GM23248 (cell line): ENCODE measurements around the gene SLTM. TPM values are rescaled to one million over a fixed set of nuclear protein-coding genes. Genes with fewer than 3 reads are reported as not detected.

Source experiments
- DNase-seq: peaks from one replicate; pipeline ENCODE4 v3.0.0-alpha.2; 2015
- H2AFZ ChIP-seq: fragments of 200-600 bp; sonication (generic); 2 replicates; pipeline ENCODE4 v1.6.1; 2016; ENCODE audit warnings: antibody characterized with exemption
- H3F3A ChIP-seq: fragments of 200-600 bp; sonication (generic); 2 replicates; pipeline ENCODE4 v1.6.1; 2016; ENCODE audit warnings: mild to moderate bottlenecking, antibody characterized with exemption, mixed run types; ENCODE audit not compliant: insufficient read depth
- H3K27ac ChIP-seq: fragments of 200-600 bp; sonication (generic); 2 replicates; pipeline ENCODE4 v1.5.1; 2016; ENCODE audit warnings: mild to moderate bottlenecking
- H3K27me3 ChIP-seq: fragments of 200-600 bp; sonication (generic); replicated peaks from 2 replicates; pipeline ENCODE4 v1.6.1; 2016; ENCODE audit warnings: mild to moderate bottlenecking; ENCODE audit not compliant: insufficient read depth
- H3K36me3 ChIP-seq: fragments of 200-600 bp; sonication (generic); 2 replicates; pipeline ENCODE4 v1.6.1; 2016; ENCODE audit warnings: low read depth, mild to moderate bottlenecking
- H3K4me1 ChIP-seq: fragments of 200-600 bp; sonication (generic); 2 replicates; pipeline ENCODE4 v1.6.1; 2016; ENCODE audit warnings: mild to moderate bottlenecking; ENCODE audit not compliant: insufficient read depth
- H3K4me2 ChIP-seq: fragments of 200-600 bp; sonication (generic); one replicate; pipeline ENCODE4 v1.6.1; 2016; ENCODE audit warnings: mild to moderate bottlenecking; ENCODE audit not compliant: unreplicated experiment
- H3K4me3 ChIP-seq: fragments of 200-600 bp; sonication (generic); 2 replicates; pipeline ENCODE4 v1.5.1; 2016; ENCODE audit warnings: mild to moderate bottlenecking
- H3K79me2 ChIP-seq: fragments of 200-600 bp; sonication (generic); 2 replicates; pipeline ENCODE4 v1.6.1; 2016; ENCODE audit warnings: mild to moderate bottlenecking; ENCODE audit not compliant: insufficient read depth
- H3K9ac ChIP-seq: fragments of 200-600 bp; sonication (generic); 2 replicates; pipeline ENCODE4 v1.6.1; 2016; ENCODE audit warnings: mild to moderate bottlenecking
- H3K9me2 ChIP-seq: fragments of 200-600 bp; sonication (generic); 2 replicates; pipeline ENCODE4 v1.6.1; 2016; ENCODE audit warnings: mixed run types, mild to moderate bottlenecking, moderate library complexity; ENCODE audit not compliant: insufficient read depth
- H3K9me3 ChIP-seq: fragments of 200-600 bp; sonication (generic); one replicate; pipeline ENCODE4 v1.6.1; 2017; ENCODE audit warnings: low read depth
- H4K20me1 ChIP-seq: fragments of 200-600 bp; sonication (generic); 2 replicates; pipeline ENCODE4 v1.6.0; 2016; ENCODE audit not compliant: insufficient read depth
- EZH2 ChIP-seq: fragments of 200-600 bp; sonication (generic); IDR thresholded peaks from 2 replicates; pipeline ENCODE4 v1.6.1; 2018; ENCODE audit warnings: antibody characterized with exemption, mild to moderate bottlenecking; ENCODE audit not compliant: insufficient read depth, poor library complexity, severe bottlenecking
- EZH2phosphoT487 ChIP-seq: fragments of 200-600 bp; sonication (generic); IDR thresholded peaks from 2 replicates; pipeline ENCODE4 v1.6.1; 2018; ENCODE audit warnings: antibody characterized with exemption, moderate library complexity, mild to moderate bottlenecking, low read depth; ENCODE audit not compliant: insufficient read depth
- WGBS, 2 experiments: methylation state at CpG; one replicate each; pipeline ENCODE4 v1.1.6; 2015 to 2017; ENCODE audit warnings: low lambda C conversion rate in 2 of 2, low coverage in 1 of 2; ENCODE audit errors: missing lambda C conversion rate in 2 of 2; 5-methylcytosine and 5-hydroxymethylcytosine counted together
- in situ Hi-C: fragments of 300-500 bp; cut with MboI; formaldehyde crosslinking; loops from 2 replicates; pipeline ENCODE4 v1.15.0; 2020
- polyA plus RNA-seq: library from polyadenylated mRNA; unstranded; fragments of >200 nt; fragmentation: Nextera tagmentation; extraction: Ambion mirVana; gene quantifications from 2 replicates; pipeline ENCODE4 v1.2.1, GENCODE V29; 2016
- total RNA-seq: library from RNA; depleted of rRNA; stranded (reverse); fragments of >200 nt; shearing (Covaris generic); gene quantifications from 2 replicates; pipeline ENCODE4 v1.2.3, GENCODE V29; 2014

The SLTM gene
- total and polyA plus RNA-seq, 2 experiments from 2014 or later = 47.2 to 58.9 TPM

- no peaks in the 10 kb centered on the region for H4K20me1 ChIP-seq
- H3K9me2 ChIP-seq = no peaks in the 10 kb centered on the region
- no peaks in the 10 kb centered on the region for H3K9me3 ChIP-seq
- H3K79me2 ChIP-seq = peaks cover 99% of the 10 kb centered on the region
- H2AFZ ChIP-seq = no peak overlapping the region
- WGBS, 2 experiments = 71 to 80% methylated on average over 2 of the region's 2 CpGs
- H3K4me2 ChIP-seq = no peak overlapping the region
- no peak for TF ChIP-seq EZH2
- no peak for TF ChIP-seq EZH2phosphoT487
- peaks cover 45% of the 10 kb centered on the region for H3K36me3 ChIP-seq
- DNase-seq = no peak
- H3K27me3 ChIP-seq = no peaks in the 10 kb centered on the region
- no peak overlapping the region for H3K9ac ChIP-seq
- no peak overlapping the region for H3K4me3 ChIP-seq
- in situ Hi-C loops = no loop called here
- H3K4me1 ChIP-seq = no peaks in the 10 kb centered on the region
- H3F3A ChIP-seq = no peaks in the 10 kb centered on the region
- no peak overlapping the region for H3K27ac ChIP-seq
Observed at GRCh38 chr15:58916962-58917361, 16.5 kb downstream of the SLTM start.

- H3K4me1 ChIP-seq = 0 out of 2 replicates have a peak, but pooled peaks cover 5% of the 10 kb centered on the region
- no peaks in the 10 kb centered on the region for H3K9me3 ChIP-seq
- H3K27me3 ChIP-seq = no peaks in the 10 kb centered on the region
- H3K9me2 ChIP-seq = no peaks in the 10 kb centered on the region
- H3F3A ChIP-seq = peaks cover 17% of the 10 kb centered on the region
- TF ChIP-seq EZH2phosphoT487 (no peak), EZH2 (no peak)
- H3K4me2 ChIP-seq = no peak overlapping the region
- H3K27ac ChIP-seq = no peak overlapping the region
- H3K4me3 ChIP-seq = no peak overlapping the region
- H2AFZ ChIP-seq = no peak overlapping the region
- in situ Hi-C loops = no loop called here
- peaks cover 99% of the 10 kb centered on the region for H3K79me2 ChIP-seq
- H3K9ac ChIP-seq = no peak overlapping the region
- no peak for DNase-seq
- H3K36me3 ChIP-seq = peaks cover 53% of the 10 kb centered on the region
- whole genome bisulfite sequencing, 2 experiments = 82 to 86% methylated on average over 4 of the region's 4 CpGs
- H4K20me1 ChIP-seq = no peaks in the 10 kb centered on the region; the same call in 1 of the 2 replicates
Observed at GRCh38 chr15:58910456-58910855, 23.0 kb downstream of the SLTM start.

GRCh38 chr15:58909616-58910015, 23.9 kb downstream of the SLTM start:
- 100% methylated on average over 1 of the region's 1 CpG for WGBS, 2 experiments

DNA sequence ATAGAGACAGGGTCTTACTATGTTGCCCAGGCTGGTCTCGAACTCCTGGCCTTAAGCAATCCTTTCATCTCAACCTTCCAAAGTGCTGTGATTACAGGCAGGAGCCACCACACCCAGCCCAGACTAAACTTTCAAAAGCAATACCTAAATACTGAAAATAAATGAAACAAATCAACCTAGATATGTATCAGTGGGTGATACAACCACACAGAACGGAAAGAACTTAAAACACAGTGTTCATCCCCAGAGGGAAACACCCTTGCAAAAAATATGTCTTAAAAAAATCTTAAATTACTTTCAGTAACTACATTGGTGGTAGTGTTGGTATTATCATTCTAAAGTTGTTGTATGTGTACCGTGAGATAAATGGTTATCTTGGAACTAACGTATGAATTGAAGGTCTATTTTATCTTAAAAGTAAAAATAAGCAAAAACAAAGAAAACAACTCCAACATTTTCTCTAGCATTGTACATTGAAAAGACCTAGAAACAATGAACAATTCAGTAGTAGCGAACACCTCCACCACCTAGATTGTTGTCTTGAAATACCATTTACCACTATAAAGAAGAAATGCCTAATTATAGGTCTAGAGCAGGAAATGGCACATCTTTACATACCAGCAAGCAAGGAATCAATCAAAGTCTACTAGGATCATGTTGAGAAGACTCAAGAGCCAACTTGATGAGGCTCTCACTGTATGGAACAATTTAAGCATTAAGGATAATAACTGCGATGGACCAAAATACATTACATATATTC, 24.7 kb downstream of the SLTM start:
- H3K4me1 ChIP-seq = 0 out of 2 replicates have a peak, but pooled peaks cover 5% of the 10 kb centered on the region
- H4K20me1 ChIP-seq = no peaks in the 10 kb centered on the region; the same call in 1 of the 2 replicates
- WGBS, 2 experiments = 96 to 97% methylated on average over 6 of the region's 6 CpGs
- TF ChIP-seq EZH2 (no peak), EZH2phosphoT487 (no peak)
- peaks cover 17% of the 10 kb centered on the region for H3F3A ChIP-seq
- DNase-seq = no peak
- H3K4me3 ChIP-seq = no peak overlapping the region
- no peak overlapping the region for H3K27ac ChIP-seq
- in situ Hi-C loops = no loop called here
- H3K36me3 ChIP-seq = peaks cover 51% of the 10 kb centered on the region
- H3K9ac ChIP-seq = no peak overlapping the region
- no peak overlapping the region for H2AFZ ChIP-seq
- H3K9me2 ChIP-seq = no peaks in the 10 kb centered on the region
- peaks cover 99% of the 10 kb centered on the region for H3K79me2 ChIP-seq
- no peaks in the 10 kb centered on the region for H3K9me3 ChIP-seq
- H3K4me2 ChIP-seq = no peak overlapping the region
- H3K27me3 ChIP-seq = no peaks in the 10 kb centered on the region

More at GRCh38 chr15:58909616-58910015, 23.9 kb downstream of the SLTM start:
- no peak overlapping the region for H2AFZ ChIP-seq
- peaks cover 99% of the 10 kb centered on the region for H3K79me2 ChIP-seq
- H3K4me2 ChIP-seq = no peak overlapping the region
- H4K20me1 ChIP-seq = no peaks in the 10 kb centered on the region; the same call in 1 of the 2 replicates
- no peaks in the 10 kb centered on the region for H3K9me3 ChIP-seq
- no peaks in the 10 kb centered on the region for H3K27me3 ChIP-seq
- H3K27ac ChIP-seq = no peak overlapping the region
- H3K4me1 ChIP-seq = 0 out of 2 replicates have a peak, but pooled peaks cover 5% of the 10 kb centered on the region
- in situ Hi-C loops = no loop called here
- peaks cover 17% of the 10 kb centered on the region for H3F3A ChIP-seq
- no peak for TF ChIP-seq EZH2phosphoT487
- TF ChIP-seq EZH2 = no peak
- H3K36me3 ChIP-seq = peaks cover 51% of the 10 kb centered on the region
- H3K9me2 ChIP-seq = no peaks in the 10 kb centered on the region
- H3K4me3 ChIP-seq = no peak overlapping the region
- no peak for DNase-seq
- H3K9ac ChIP-seq = no peak overlapping the region
